Activated naive CD4-positive, alpha-beta T cell treated with anti-CD3 and anti-CD28 coated beads for 36 hours (primary cell): ENCODE data around the gene SRCAP. TPM values are rescaled to one million over a fixed set of nuclear protein-coding genes. Genes with fewer than 3 reads are reported as not detected.

Experiments used
- CTCF ChIA-PET: fragments of 350-600 bp; sonication (Branson Sonifier 250); formaldehyde crosslinking; loops from one replicate; lab custom pipeline; 2021; ENCODE audit warnings: antibody characterized with exemption; lab: Charles Lee
- DNase-seq: peaks from one replicate; pipeline ENCODE4 v3.0.0-alpha.2; 2020
- H3K27ac Mint-ChIP-seq: one replicate; pipeline ENCODE4 v1.8.0; 2021; ENCODE audit warnings: mild to moderate bottlenecking, mixed read lengths
- H3K27me3 Mint-ChIP-seq: one replicate; pipeline ENCODE4 v1.8.0; 2021; ENCODE audit warnings: low read depth, mixed read lengths
- H3K36me3 Mint-ChIP-seq: one replicate; pipeline ENCODE4 v1.8.0; 2021; ENCODE audit warnings: low read depth, mixed read lengths
- H3K4me1 Mint-ChIP-seq: one replicate; pipeline ENCODE4 v1.8.0; 2021; ENCODE audit warnings: low read depth, mixed read lengths
- H3K4me3 Mint-ChIP-seq: one replicate; pipeline ENCODE4 v1.8.0; 2021; ENCODE audit warnings: mild to moderate bottlenecking, moderate library complexity, mixed read lengths
- H3K9me3 Mint-ChIP-seq: one replicate; pipeline ENCODE4 v1.8.0; 2021; ENCODE audit warnings: mixed read lengths
- intact Hi-C: fragments of 100-400 bp; cut with micrococcal nuclease; formaldehyde crosslinking; loops from one replicate; pipeline ENCODE4 v1.15.1; 2023
- total RNA-seq, 2 experiments: library from RNA; stranded (reverse); gene quantifications; one replicate each; pipeline ENCODE4 v1.2.3, GENCODE V29; 2021

The SRCAP gene
- total RNA-seq, 2 experiments from 2014 or later: 52.3 to 55.2 TPM

- intact Hi-C loops: no loop called here
- Mint-ChIP-seq H3K27me3 (no peaks in the 10 kb centered on the region), H3K9me3 (no peaks in the 10 kb centered on the region), H3K27ac (no peak overlapping the region), H3K4me3 (no peak overlapping the region), H3K36me3 (peaks cover 20% of the 10 kb centered on the region), H3K4me1 (peaks cover 25% of the 10 kb centered on the region)
- no peak for DNase-seq
- CTCF ChIA-PET: interaction anchor here (1.1 to 1.3 kb wide), 2 partner anchors 13 to 177 kb away, joined by 3 to 4 read pairs; no protein-coding TSS in a partner anchor
These were observed 66.0 kb downstream of the SRCAP start for GRCh38 chr16:30764816-30765465.

- Mint-ChIP-seq H3K9me3 (no peaks in the 10 kb centered on the region), H3K27ac (no peak overlapping the region)
These were observed 67.4 kb downstream of the SRCAP start for GRCh38 chr16:30766206-30766932.

GRCh38 chr16:30766933-30767284 lies 67.9 kb downstream of the SRCAP start:
- Mint-ChIP-seq H3K27me3 (no peaks in the 10 kb centered on the region), H3K36me3 (peaks cover 24% of the 10 kb centered on the region), H3K27ac (no peak overlapping the region), H3K9me3 (no peaks in the 10 kb centered on the region), H3K4me1 (peaks cover 16% of the 10 kb centered on the region), H3K4me3 (no peak overlapping the region)
- DNase-seq: no peak
- intact Hi-C loops: no loop called here
- CTCF ChIA-PET: no interaction called here

More at GRCh38 chr16:30766206-30766932, 67.4 kb downstream of the SRCAP start:
- H3K27me3 Mint-ChIP-seq: no peaks in the 10 kb centered on the region
- DNase-seq: no peak
- intact Hi-C loops: no loop called here
- peaks cover 23% of the 10 kb centered on the region for H3K36me3 Mint-ChIP-seq
- CTCF ChIA-PET: interaction anchor here (0.8 kb wide), 1 partner anchor 48 kb away, joined by 3 read pairs; no protein-coding TSS in a partner anchor
- no peak overlapping the region for H3K4me3 Mint-ChIP-seq
- H3K4me1 Mint-ChIP-seq: peaks cover 16% of the 10 kb centered on the region

- CTCF ChIA-PET: no interaction called here
- intact Hi-C loops: no loop called here
- Mint-ChIP-seq H3K27me3 (no peaks in the 10 kb centered on the region), H3K27ac (no peak overlapping the region), H3K4me3 (no peak overlapping the region), H3K9me3 (no peaks in the 10 kb centered on the region), H3K36me3 (peaks cover 27% of the 10 kb centered on the region), H3K4me1 (peaks cover 13% of the 10 kb centered on the region)
- no peak for DNase-seq
These were observed 68.9 kb downstream of the SRCAP start for GRCh38 chr16:30767767-30768465.

GRCh38 chr16:30768583-30769181 lies 69.7 kb downstream of the SRCAP start:
- H3K27ac Mint-ChIP-seq: no peak overlapping the region
- no peaks in the 10 kb centered on the region for H3K9me3 Mint-ChIP-seq
- intact Hi-C loops: no loop called here
- DNase-seq: no peak
- H3K4me1 Mint-ChIP-seq: peaks cover 5% of the 10 kb centered on the region
- no peaks in the 10 kb centered on the region for H3K27me3 Mint-ChIP-seq
- H3K4me3 Mint-ChIP-seq: no peak overlapping the region
- peaks cover 33% of the 10 kb centered on the region for H3K36me3 Mint-ChIP-seq
- CTCF ChIA-PET: no interaction called here

GRCh38 chr16:30769379-30770089 lies 70.6 kb downstream of the SRCAP start:
- H3K27ac Mint-ChIP-seq: peak overlapping the region; percentile 25
- H3K4me3 Mint-ChIP-seq: no peak overlapping the region
- intact Hi-C loops: no loop called here
- H3K36me3 Mint-ChIP-seq: peaks cover 38% of the 10 kb centered on the region
- DNase-seq: no peak
- no peaks in the 10 kb centered on the region for H3K27me3 Mint-ChIP-seq
- H3K9me3 Mint-ChIP-seq: no peaks in the 10 kb centered on the region
- H3K4me1 Mint-ChIP-seq: peaks cover 2% of the 10 kb centered on the region
- CTCF ChIA-PET: interaction anchor here (2.1 kb wide), 1 partner anchor 10 kb away, joined by 5 read pairs; no protein-coding TSS in a partner anchor

- Mint-ChIP-seq H3K4me3 (no peak overlapping the region), H3K9me3 (no peaks in the 10 kb centered on the region), H3K27ac (no peak overlapping the region), H3K36me3 (peaks cover 37% of the 10 kb centered on the region), H3K4me1 (peaks cover 10% of the 10 kb centered on the region), H3K27me3 (no peaks in the 10 kb centered on the region)
- intact Hi-C loops: no loop called here
- no peak for DNase-seq
- CTCF ChIA-PET: interaction anchor here (0.9 to 2.1 kb wide), 2 partner anchors 12 to 43 kb away, joined by 3 to 5 read pairs; no protein-coding TSS in a partner anchor
These were observed 72.8 kb downstream of the SRCAP start for GRCh38 chr16:30771726-30772125.

GRCh38 chr16:30773826-30774225 lies 74.9 kb downstream of the SRCAP start:
- H3K27me3 Mint-ChIP-seq: no peaks in the 10 kb centered on the region
- DNase-seq: no peak
- H3K36me3 Mint-ChIP-seq: peaks cover 31% of the 10 kb centered on the region
- H3K4me1 Mint-ChIP-seq: peaks cover 17% of the 10 kb centered on the region
- H3K9me3 Mint-ChIP-seq: no peaks in the 10 kb centered on the region
- no peak overlapping the region for H3K27ac Mint-ChIP-seq
- CTCF ChIA-PET: interaction anchor here (0.9 kb wide), 1 partner anchor 40 kb away, joined by 3 read pairs; no protein-coding TSS in a partner anchor
- no peak overlapping the region for H3K4me3 Mint-ChIP-seq
- intact Hi-C loops: no loop called here

GRCh38 chr16:30774367-30775130 lies 75.6 kb downstream of the SRCAP start:
- Mint-ChIP-seq H3K27ac (peak overlapping the region; percentile 93), H3K4me1 (peaks cover 17% of the 10 kb centered on the region), H3K27me3 (no peaks in the 10 kb centered on the region), H3K36me3 (peaks cover 26% of the 10 kb centered on the region), H3K4me3 (peak overlapping the region; percentile 95), H3K9me3 (no peaks in the 10 kb centered on the region)
- intact Hi-C loops: loop anchor here (1.0 kb wide), 4 partner anchors 12 to 148 kb away; partner anchors contain the start of genes CFAP119, PHKG2 and RNF40
- DNase-seq: no peak
- CTCF ChIA-PET: interaction anchor here (0.7 to 1.5 kb wide), 3 partner anchors 10 to 40 kb away, joined by 3 to 4 read pairs (median 3); no protein-coding TSS in a partner anchor

- peak overlapping the region; percentile 95 for H3K4me3 Mint-ChIP-seq
- CTCF ChIA-PET: interaction anchor here (0.7 to 1.5 kb wide), 2 partner anchors 10 to 40 kb away, joined by 3 to 4 read pairs; no protein-coding TSS in a partner anchor
- H3K4me1 Mint-ChIP-seq: peaks cover 17% of the 10 kb centered on the region
- H3K9me3 Mint-ChIP-seq: no peaks in the 10 kb centered on the region
- peaks cover 24% of the 10 kb centered on the region for H3K36me3 Mint-ChIP-seq
- H3K27me3 Mint-ChIP-seq: no peaks in the 10 kb centered on the region
- peak overlapping the region; percentile 93 for H3K27ac Mint-ChIP-seq
- intact Hi-C loops: loop anchor here (1.0 kb wide), 4 partner anchors 13 to 147 kb away; partner anchors contain the start of genes CFAP119, PHKG2 and RNF40
- no peak for DNase-seq
These were observed 76.1 kb downstream of the SRCAP start for GRCh38 chr16:30775131-30775391.
